Fibroblast of skin of back (primary cell): Measurements from ENCODE around the gene PPP2R2D.
"Not testable (repeated sequence)": the region's sequence is repeated elsewhere in the genome, so short reads cannot be mapped to it uniquely, and the experiment has no call there.

Experiments used
- DNase-seq: peaks from one replicate; pipeline ENCODE4 v3.0.0-alpha.2; 2013

PPP2R2D gene

GRCh38 chr10:131868436-131868835 lies 32.4 kb upstream of the PPP2R2D start:
- DNase-seq = no peak

GRCh38 chr10:131869344-131869743 lies 31.5 kb upstream of the PPP2R2D start:
- no peak for DNase-seq

- no peak for DNase-seq
Observed at GRCh38 chr10:131870411-131870810, 30.4 kb upstream of the PPP2R2D start.

- DNase-seq = no peak
Observed at GRCh38 chr10:131870831-131871672, 29.8 kb upstream of the PPP2R2D start.

GRCh38 chr10:131871673-131872005 lies 29.2 kb upstream of the PPP2R2D start:
- DNase-seq = no peak

GRCh38 chr10:131872011-131872826 lies 28.6 kb upstream of the PPP2R2D start:
- DNase-seq = no peak

- DNase-seq = no peak
Observed at GRCh38 chr10:131872827-131873375, 27.9 kb upstream of the PPP2R2D start.

GRCh38 chr10:131874991-131875451 lies 25.8 kb upstream of the PPP2R2D start:
- peak; percentile 69 for DNase-seq

GRCh38 chr10:131875501-131875900 lies 25.3 kb upstream of the PPP2R2D start:
- no peak for DNase-seq

GRCh38 chr10:131876017-131876416 lies 24.8 kb upstream of the PPP2R2D start:
- no peak for DNase-seq

- no peak for DNase-seq
Observed at GRCh38 chr10:131876508-131876907, 24.3 kb upstream of the PPP2R2D start.

GRCh38 chr10:131880016-131880590 lies 20.7 kb upstream of the PPP2R2D start:
- no peak for DNase-seq

- no peak for DNase-seq
Observed at GRCh38 chr10:131881104-131881880, 19.5 kb upstream of the PPP2R2D start.

GRCh38 chr10:131882151-131882550 lies 18.7 kb upstream of the PPP2R2D start:
- no peak for DNase-seq

GRCh38 chr10:131882590-131883451 lies 18.0 kb upstream of the PPP2R2D start:
- no peak for DNase-seq

- not testable (repeated sequence) for DNase-seq
Observed at GRCh38 chr10:131883621-131884393, 17.0 kb upstream of the PPP2R2D start.

GRCh38 chr10:131885391-131886165 lies 15.2 kb upstream of the PPP2R2D start:
- DNase-seq = peak; percentile 31

GRCh38 chr10:131886237-131886636 lies 14.6 kb upstream of the PPP2R2D start:
- no peak for DNase-seq

GRCh38 chr10:131888186-131888604 lies 12.6 kb upstream of the PPP2R2D start:
- no peak for DNase-seq

- DNase-seq = no peak
Observed at GRCh38 chr10:131889755-131890154, 11.1 kb upstream of the PPP2R2D start.
